WTC11 (cell line): ENCODE data around the gene FANCM. TPM values are rescaled to one million over a fixed set of nuclear protein-coding genes. Genes with fewer than 3 reads are reported as not detected.

ENCODE experiments used
- ATAC-seq: fragments of 200-7000 bp; cut with Tn5 transposase; 2 replicates; pipeline ENCODE4 v1.10.0; 2021; ENCODE audit warnings: mild to moderate bottlenecking, moderate library complexity
- CTCF ChIA-PET: fragments of 300-600 bp; sonication (Branson Sonifier 250); formaldehyde crosslinking; loops from one replicate; lab custom pipeline; 2021; ENCODE audit warnings: antibody characterized with exemption; lab: Charles Lee
- POLR2A ChIA-PET: fragments of 350-600 bp; sonication (Branson Sonifier 250); formaldehyde crosslinking; loops from one replicate; lab custom pipeline; 2021; ENCODE audit warnings: antibody characterized with exemption; lab: Charles Lee
- DNase-seq: peaks from one replicate; pipeline ENCODE4 v3.0.0; 2021; ENCODE audit warnings: low spot score
- H3K27ac Mint-ChIP-seq: 2 replicates; pipeline ENCODE4 v1.8.0; 2021; ENCODE audit warnings: mixed read lengths
- H3K27me3 Mint-ChIP-seq: 2 replicates; pipeline ENCODE4 v1.8.0; 2021; ENCODE audit warnings: low read depth, mild to moderate bottlenecking, moderate library complexity, mixed read lengths
- H3K36me3 Mint-ChIP-seq: 2 replicates; pipeline ENCODE4 v1.8.0; 2021; ENCODE audit warnings: mixed read lengths
- H3K4me1 Mint-ChIP-seq: 2 replicates; pipeline ENCODE4 v1.8.0; 2022; ENCODE audit warnings: mixed read lengths
- H3K4me3 Mint-ChIP-seq: 2 replicates; pipeline ENCODE4 v1.8.0; 2021; ENCODE audit warnings: mild to moderate bottlenecking, moderate library complexity, mixed read lengths
- H3K9me3 Mint-ChIP-seq: 2 replicates; pipeline ENCODE4 v1.8.0; 2021; ENCODE audit warnings: mixed read lengths
- CREM ChIP-seq: sonication (generic); formaldehyde crosslinking; IDR thresholded peaks from 2 replicates; pipeline ENCODE4 v1.8.1; 2022; ENCODE audit warnings: mild to moderate bottlenecking, missing genetic modification reagents, moderate library complexity
- FOXJ3 ChIP-seq: sonication (generic); formaldehyde crosslinking; IDR thresholded peaks from 2 replicates; pipeline ENCODE4 v1.9.0; 2021; ENCODE audit warnings: missing genetic modification reagents, mild to moderate bottlenecking, borderline replicate concordance
- JUN ChIP-seq: sonication (generic); formaldehyde crosslinking; IDR thresholded peaks from 2 replicates; pipeline ENCODE4 v1.8.0; 2023; ENCODE audit warnings: mild to moderate bottlenecking, missing genetic modification reagents
- RORB ChIP-seq: fragments of 250-450 bp; sonication (Bioruptor Pico); IDR thresholded peaks from 2 replicates; pipeline ENCODE4 v1.9.0; 2021; ENCODE audit warnings: mild to moderate bottlenecking
- ZNF121 ChIP-seq: sonication (generic); formaldehyde crosslinking; IDR thresholded peaks from 2 replicates; pipeline ENCODE4 v1.8.0; 2023; ENCODE audit warnings: missing genetic modification reagents
- ZNF138 ChIP-seq: sonication (generic); formaldehyde crosslinking; conservative IDR thresholded peaks from 2 replicates; pipeline ENCODE4 v1.8.1; 2022; ENCODE audit warnings: mild to moderate bottlenecking, moderate library complexity, missing genetic modification reagents
- ZNF232 ChIP-seq: sonication (generic); formaldehyde crosslinking; IDR thresholded peaks from 2 replicates; pipeline ENCODE4 v1.8.0; 2022; ENCODE audit warnings: mild to moderate bottlenecking, missing genetic modification reagents
- ZNF263 ChIP-seq: sonication (generic); formaldehyde crosslinking; IDR thresholded peaks from 2 replicates; pipeline ENCODE4 v1.8.1; 2022; ENCODE audit warnings: low read depth, mild to moderate bottlenecking, moderate library complexity, missing genetic modification reagents
- ZNF423 ChIP-seq: fragments of 250-450 bp; sonication (Bioruptor Pico); IDR thresholded peaks from 2 replicates; pipeline ENCODE4 v2.1.2; 2022; ENCODE audit warnings: mild to moderate bottlenecking, moderate library complexity
- total RNA-seq: library from RNA; stranded (reverse); gene quantifications from 3 replicates; pipeline ENCODE4 v1.2.3, GENCODE V29; 2021
- TF ChIP-seq, protein P1 (sequence below): sonication (generic); formaldehyde crosslinking; IDR thresholded peaks from 2 replicates; pipeline ENCODE4 v1.8.0; 2023; ENCODE audit warnings: missing genetic modification reagents
- TF ChIP-seq, protein P2 (sequence below): sonication (generic); formaldehyde crosslinking; IDR thresholded peaks from 2 replicates; pipeline ENCODE4 v1.8.0; 2023; ENCODE audit warnings: mild to moderate bottlenecking, missing genetic modification reagents
- TF ChIP-seq, protein P3 (sequence below): sonication (generic); formaldehyde crosslinking; IDR thresholded peaks from 2 replicates; pipeline ENCODE4 v1.8.0; 2023; ENCODE audit warnings: missing genetic modification reagents, mild to moderate bottlenecking, borderline replicate concordance
- TF ChIP-seq, protein P4 (sequence below): fragments of 250-450 bp; sonication (Bioruptor Pico); IDR thresholded peaks from 2 replicates; pipeline ENCODE4 v1.9.0; 2021; ENCODE audit warnings: mild to moderate bottlenecking
- TF ChIP-seq, protein P5 (sequence below): sonication (generic); formaldehyde crosslinking; IDR thresholded peaks from 2 replicates; pipeline ENCODE4 v1.8.1; 2023; ENCODE audit warnings: mild to moderate bottlenecking, moderate library complexity, missing genetic modification reagents
- TF ChIP-seq, protein P6 (sequence below): fragments of 200-600 bp; IDR thresholded peaks from 2 replicates; pipeline ENCODE4 v1.8.0; 2022; ENCODE audit warnings: antibody characterized with exemption
- TF ChIP-seq, protein P7 (sequence below): sonication (generic); formaldehyde crosslinking; conservative IDR thresholded peaks from 2 replicates; pipeline ENCODE4 v1.8.1; 2022; ENCODE audit warnings: mild to moderate bottlenecking, missing genetic modification reagents

Gene FANCM
- total RNA-seq, 1 experiment from 2014 or later: 12.9 TPM

DNA sequence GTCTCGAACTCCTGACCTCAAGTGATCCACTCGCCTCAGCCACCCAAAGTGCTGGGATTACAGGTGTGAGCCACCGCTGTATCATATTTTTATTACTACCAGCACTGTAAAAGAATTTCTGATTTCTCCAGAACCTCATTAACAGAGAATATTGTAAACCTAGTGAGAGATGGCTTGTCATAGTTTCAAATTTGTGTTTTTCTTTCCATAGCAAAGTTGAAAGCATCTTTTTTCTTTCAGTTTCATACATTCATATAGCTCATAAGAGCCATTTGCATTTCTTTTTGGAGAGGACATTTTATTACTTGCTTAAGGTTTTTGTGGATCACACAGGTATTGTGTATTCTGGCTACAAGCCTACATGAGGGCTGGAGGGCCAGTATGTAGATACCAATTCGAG is 59.2 kb downstream of the FANCM start:
- peak overlapping the region; percentile 33; the same call in 1 of the 2 replicates for H3K27ac Mint-ChIP-seq
- no peaks in the 10 kb centered on the region for H3K4me1 Mint-ChIP-seq
- peaks cover 9% of the 10 kb centered on the region for H3K36me3 Mint-ChIP-seq
- POLR2A ChIA-PET: no interaction called here
- no peak overlapping the region for H3K4me3 Mint-ChIP-seq
- TF ChIP-seq, protein P1, sequence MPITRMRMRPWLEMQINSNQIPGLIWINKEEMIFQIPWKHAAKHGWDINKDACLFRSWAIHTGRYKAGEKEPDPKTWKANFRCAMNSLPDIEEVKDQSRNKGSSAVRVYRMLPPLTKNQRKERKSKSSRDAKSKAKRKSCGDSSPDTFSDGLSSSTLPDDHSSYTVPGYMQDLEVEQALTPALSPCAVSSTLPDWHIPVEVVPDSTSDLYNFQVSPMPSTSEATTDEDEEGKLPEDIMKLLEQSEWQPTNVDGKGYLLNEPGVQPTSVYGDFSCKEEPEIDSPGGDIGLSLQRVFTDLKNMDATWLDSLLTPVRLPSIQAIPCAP (CRISPR knock-in tag): no peak
- TF ChIP-seq CREM: no peak
- no peak for TF ChIP-seq RORB (CRISPR knock-in tag)
- TF ChIP-seq, protein P2, sequence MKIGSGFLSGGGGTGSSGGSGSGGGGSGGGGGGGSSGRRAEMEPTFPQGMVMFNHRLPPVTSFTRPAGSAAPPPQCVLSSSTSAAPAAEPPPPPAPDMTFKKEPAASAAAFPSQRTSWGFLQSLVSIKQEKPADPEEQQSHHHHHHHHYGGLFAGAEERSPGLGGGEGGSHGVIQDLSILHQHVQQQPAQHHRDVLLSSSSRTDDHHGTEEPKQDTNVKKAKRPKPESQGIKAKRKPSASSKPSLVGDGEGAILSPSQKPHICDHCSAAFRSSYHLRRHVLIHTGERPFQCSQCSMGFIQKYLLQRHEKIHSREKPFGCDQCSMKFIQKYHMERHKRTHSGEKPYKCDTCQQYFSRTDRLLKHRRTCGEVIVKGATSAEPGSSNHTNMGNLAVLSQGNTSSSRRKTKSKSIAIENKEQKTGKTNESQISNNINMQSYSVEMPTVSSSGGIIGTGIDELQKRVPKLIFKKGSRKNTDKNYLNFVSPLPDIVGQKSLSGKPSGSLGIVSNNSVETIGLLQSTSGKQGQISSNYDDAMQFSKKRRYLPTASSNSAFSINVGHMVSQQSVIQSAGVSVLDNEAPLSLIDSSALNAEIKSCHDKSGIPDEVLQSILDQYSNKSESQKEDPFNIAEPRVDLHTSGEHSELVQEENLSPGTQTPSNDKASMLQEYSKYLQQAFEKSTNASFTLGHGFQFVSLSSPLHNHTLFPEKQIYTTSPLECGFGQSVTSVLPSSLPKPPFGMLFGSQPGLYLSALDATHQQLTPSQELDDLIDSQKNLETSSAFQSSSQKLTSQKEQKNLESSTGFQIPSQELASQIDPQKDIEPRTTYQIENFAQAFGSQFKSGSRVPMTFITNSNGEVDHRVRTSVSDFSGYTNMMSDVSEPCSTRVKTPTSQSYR (CRISPR knock-in tag): no peak
- no peak for TF ChIP-seq ZNF263
- TF ChIP-seq ZNF423 (CRISPR knock-in tag): no peak
- TF ChIP-seq ZNF232: no peak
- TF ChIP-seq, protein P3, sequence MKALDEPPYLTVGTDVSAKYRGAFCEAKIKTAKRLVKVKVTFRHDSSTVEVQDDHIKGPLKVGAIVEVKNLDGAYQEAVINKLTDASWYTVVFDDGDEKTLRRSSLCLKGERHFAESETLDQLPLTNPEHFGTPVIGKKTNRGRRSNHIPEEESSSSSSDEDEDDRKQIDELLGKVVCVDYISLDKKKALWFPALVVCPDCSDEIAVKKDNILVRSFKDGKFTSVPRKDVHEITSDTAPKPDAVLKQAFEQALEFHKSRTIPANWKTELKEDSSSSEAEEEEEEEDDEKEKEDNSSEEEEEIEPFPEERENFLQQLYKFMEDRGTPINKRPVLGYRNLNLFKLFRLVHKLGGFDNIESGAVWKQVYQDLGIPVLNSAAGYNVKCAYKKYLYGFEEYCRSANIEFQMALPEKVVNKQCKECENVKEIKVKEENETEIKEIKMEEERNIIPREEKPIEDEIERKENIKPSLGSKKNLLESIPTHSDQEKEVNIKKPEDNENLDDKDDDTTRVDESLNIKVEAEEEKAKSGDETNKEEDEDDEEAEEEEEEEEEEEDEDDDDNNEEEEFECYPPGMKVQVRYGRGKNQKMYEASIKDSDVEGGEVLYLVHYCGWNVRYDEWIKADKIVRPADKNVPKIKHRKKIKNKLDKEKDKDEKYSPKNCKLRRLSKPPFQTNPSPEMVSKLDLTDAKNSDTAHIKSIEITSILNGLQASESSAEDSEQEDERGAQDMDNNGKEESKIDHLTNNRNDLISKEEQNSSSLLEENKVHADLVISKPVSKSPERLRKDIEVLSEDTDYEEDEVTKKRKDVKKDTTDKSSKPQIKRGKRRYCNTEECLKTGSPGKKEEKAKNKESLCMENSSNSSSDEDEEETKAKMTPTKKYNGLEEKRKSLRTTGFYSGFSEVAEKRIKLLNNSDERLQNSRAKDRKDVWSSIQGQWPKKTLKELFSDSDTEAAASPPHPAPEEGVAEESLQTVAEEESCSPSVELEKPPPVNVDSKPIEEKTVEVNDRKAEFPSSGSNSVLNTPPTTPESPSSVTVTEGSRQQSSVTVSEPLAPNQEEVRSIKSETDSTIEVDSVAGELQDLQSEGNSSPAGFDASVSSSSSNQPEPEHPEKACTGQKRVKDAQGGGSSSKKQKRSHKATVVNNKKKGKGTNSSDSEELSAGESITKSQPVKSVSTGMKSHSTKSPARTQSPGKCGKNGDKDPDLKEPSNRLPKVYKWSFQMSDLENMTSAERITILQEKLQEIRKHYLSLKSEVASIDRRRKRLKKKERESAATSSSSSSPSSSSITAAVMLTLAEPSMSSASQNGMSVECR (CRISPR knock-in tag): no peak
- no peak for TF ChIP-seq ZNF138 (CRISPR knock-in tag)
- TF ChIP-seq, protein P4, sequence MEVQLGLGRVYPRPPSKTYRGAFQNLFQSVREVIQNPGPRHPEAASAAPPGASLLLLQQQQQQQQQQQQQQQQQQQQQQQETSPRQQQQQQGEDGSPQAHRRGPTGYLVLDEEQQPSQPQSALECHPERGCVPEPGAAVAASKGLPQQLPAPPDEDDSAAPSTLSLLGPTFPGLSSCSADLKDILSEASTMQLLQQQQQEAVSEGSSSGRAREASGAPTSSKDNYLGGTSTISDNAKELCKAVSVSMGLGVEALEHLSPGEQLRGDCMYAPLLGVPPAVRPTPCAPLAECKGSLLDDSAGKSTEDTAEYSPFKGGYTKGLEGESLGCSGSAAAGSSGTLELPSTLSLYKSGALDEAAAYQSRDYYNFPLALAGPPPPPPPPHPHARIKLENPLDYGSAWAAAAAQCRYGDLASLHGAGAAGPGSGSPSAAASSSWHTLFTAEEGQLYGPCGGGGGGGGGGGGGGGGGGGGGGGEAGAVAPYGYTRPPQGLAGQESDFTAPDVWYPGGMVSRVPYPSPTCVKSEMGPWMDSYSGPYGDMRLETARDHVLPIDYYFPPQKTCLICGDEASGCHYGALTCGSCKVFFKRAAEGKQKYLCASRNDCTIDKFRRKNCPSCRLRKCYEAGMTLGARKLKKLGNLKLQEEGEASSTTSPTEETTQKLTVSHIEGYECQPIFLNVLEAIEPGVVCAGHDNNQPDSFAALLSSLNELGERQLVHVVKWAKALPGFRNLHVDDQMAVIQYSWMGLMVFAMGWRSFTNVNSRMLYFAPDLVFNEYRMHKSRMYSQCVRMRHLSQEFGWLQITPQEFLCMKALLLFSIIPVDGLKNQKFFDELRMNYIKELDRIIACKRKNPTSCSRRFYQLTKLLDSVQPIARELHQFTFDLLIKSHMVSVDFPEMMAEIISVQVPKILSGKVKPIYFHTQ: no peak
- TF ChIP-seq, protein P5, sequence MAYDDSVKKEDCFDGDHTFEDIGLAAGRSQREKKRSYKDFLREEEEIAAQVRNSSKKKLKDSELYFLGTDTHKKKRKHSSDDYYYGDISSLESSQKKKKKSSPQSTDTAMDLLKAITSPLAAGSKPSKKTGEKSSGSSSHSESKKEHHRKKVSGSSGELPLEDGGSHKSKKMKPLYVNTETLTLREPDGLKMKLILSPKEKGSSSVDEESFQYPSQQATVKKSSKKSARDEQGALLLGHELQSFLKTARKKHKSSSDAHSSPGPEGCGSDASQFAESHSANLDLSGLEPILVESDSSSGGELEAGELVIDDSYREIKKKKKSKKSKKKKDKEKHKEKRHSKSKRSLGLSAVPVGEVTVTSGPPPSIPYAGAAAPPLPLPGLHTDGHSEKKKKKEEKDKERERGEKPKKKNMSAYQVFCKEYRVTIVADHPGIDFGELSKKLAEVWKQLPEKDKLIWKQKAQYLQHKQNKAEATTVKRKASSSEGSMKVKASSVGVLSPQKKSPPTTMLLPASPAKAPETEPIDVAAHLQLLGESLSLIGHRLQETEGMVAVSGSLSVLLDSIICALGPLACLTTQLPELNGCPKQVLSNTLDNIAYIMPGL: no peak
- TF ChIP-seq, protein P6, sequence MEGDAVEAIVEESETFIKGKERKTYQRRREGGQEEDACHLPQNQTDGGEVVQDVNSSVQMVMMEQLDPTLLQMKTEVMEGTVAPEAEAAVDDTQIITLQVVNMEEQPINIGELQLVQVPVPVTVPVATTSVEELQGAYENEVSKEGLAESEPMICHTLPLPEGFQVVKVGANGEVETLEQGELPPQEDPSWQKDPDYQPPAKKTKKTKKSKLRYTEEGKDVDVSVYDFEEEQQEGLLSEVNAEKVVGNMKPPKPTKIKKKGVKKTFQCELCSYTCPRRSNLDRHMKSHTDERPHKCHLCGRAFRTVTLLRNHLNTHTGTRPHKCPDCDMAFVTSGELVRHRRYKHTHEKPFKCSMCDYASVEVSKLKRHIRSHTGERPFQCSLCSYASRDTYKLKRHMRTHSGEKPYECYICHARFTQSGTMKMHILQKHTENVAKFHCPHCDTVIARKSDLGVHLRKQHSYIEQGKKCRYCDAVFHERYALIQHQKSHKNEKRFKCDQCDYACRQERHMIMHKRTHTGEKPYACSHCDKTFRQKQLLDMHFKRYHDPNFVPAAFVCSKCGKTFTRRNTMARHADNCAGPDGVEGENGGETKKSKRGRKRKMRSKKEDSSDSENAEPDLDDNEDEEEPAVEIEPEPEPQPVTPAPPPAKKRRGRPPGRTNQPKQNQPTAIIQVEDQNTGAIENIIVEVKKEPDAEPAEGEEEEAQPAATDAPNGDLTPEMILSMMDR: no peak
- TF ChIP-seq FOXJ3 (CRISPR knock-in tag): no peak
- TF ChIP-seq JUN: no peak
- TF ChIP-seq, protein P7, sequence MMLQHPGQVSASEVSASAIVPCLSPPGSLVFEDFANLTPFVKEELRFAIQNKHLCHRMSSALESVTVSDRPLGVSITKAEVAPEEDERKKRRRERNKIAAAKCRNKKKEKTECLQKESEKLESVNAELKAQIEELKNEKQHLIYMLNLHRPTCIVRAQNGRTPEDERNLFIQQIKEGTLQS: no peak
- no peak for TF ChIP-seq ZNF121
- ATAC-seq: no peak
- H3K27me3 Mint-ChIP-seq: no peaks in the 10 kb centered on the region
- DNase-seq: no peak
- no peaks in the 10 kb centered on the region for H3K9me3 Mint-ChIP-seq
- CTCF ChIA-PET: no interaction called here
